Neural progenitor cell (in vitro differentiated cells): Measurements from ENCODE around the gene MIGA1. TPM values are rescaled to one million over a fixed set of nuclear protein-coding genes. Genes with fewer than 3 reads are reported as not detected.

Experiments used
- DNase-seq: peaks from one replicate; pipeline ENCODE4 v3.0.0-alpha.2; 2016; ENCODE audit warnings: low spot score
- H2AFZ ChIP-seq: fragments of 200-600 bp; sonication (generic); replicated peaks from 2 replicates; pipeline ENCODE4 v1.6.1; 2016; ENCODE audit warnings: antibody characterized with exemption
- H3F3A ChIP-seq: fragments of 200-600 bp; sonication (generic); 2 replicates; pipeline ENCODE4 v1.6.1; 2016; ENCODE audit warnings: antibody characterized with exemption, low read depth
- H3K27ac ChIP-seq: fragments of 200-600 bp; sonication (generic); 2 replicates; pipeline ENCODE4 v1.5.1; 2016; ENCODE audit warnings: mild to moderate bottlenecking
- H3K27me3 ChIP-seq: fragments of 200-600 bp; sonication (generic); 2 replicates; pipeline ENCODE4 v1.6.1; 2016; ENCODE audit warnings: mild to moderate bottlenecking, moderate library complexity
- H3K36me3 ChIP-seq: fragments of 200-600 bp; sonication (generic); 2 replicates; pipeline ENCODE4 v1.5.1; 2016
- H3K4me1 ChIP-seq: fragments of 200-600 bp; sonication (generic); 2 replicates; pipeline ENCODE4 v1.6.1; 2016; ENCODE audit warnings: mixed run types
- H3K4me2 ChIP-seq: fragments of 200-600 bp; sonication (generic); 2 replicates; pipeline ENCODE4 v1.6.1; 2016
- H3K4me3 ChIP-seq: fragments of 200-600 bp; sonication (generic); 2 replicates; pipeline ENCODE4 v1.5.1; 2016
- H3K79me2 ChIP-seq: fragments of 200-600 bp; sonication (generic); 2 replicates; pipeline ENCODE4 v1.6.1; 2016; ENCODE audit warnings: low read depth
- H3K9ac ChIP-seq: fragments of 200-600 bp; sonication (generic); 2 replicates; pipeline ENCODE4 v1.6.1; 2016
- H3K9me3 ChIP-seq: fragments of 200-600 bp; sonication (generic); 2 replicates; pipeline ENCODE4 v1.5.1; 2016; ENCODE audit warnings: low read depth
- H4K20me1 ChIP-seq: fragments of 200-600 bp; sonication (generic); 2 replicates; pipeline ENCODE4 v1.6.1; 2016; ENCODE audit warnings: low read depth
- H3K27ac Mint-ChIP-seq: 3 replicates; pipeline ENCODE4 v1.8.0; 2021; ENCODE audit warnings: mixed read lengths
- H3K27me3 Mint-ChIP-seq: 2 replicates; pipeline ENCODE4 v1.8.0; 2022; ENCODE audit warnings: low read depth, mild to moderate bottlenecking, inconsistent platforms, moderate library complexity, mixed read lengths; ENCODE audit not compliant: insufficient read depth
- H3K36me3 Mint-ChIP-seq: 3 replicates; pipeline ENCODE4 v1.8.0; 2021; ENCODE audit warnings: mixed read lengths
- H3K4me1 Mint-ChIP-seq: 3 replicates; pipeline ENCODE4 v1.8.0; 2021; ENCODE audit warnings: mixed read lengths
- H3K4me3 Mint-ChIP-seq: 3 replicates; pipeline ENCODE4 v1.8.0; 2021; ENCODE audit warnings: mild to moderate bottlenecking, moderate library complexity, mixed read lengths
- H3K9me3 Mint-ChIP-seq: 3 replicates; pipeline ENCODE4 v1.8.0; 2020; ENCODE audit warnings: mixed read lengths
- CTCF ChIP-seq: fragments of 200-600 bp; sonication (generic); IDR thresholded peaks from 2 replicates; pipeline ENCODE4 v1.5.1; 2017; ENCODE audit warnings: antibody characterized with exemption, mild to moderate bottlenecking
- EZH2 ChIP-seq: fragments of 200-600 bp; sonication (generic); IDR thresholded peaks from 2 replicates; pipeline ENCODE4 v1.6.1; 2017; ENCODE audit warnings: antibody characterized with exemption, mild to moderate bottlenecking, moderate library complexity
- EZH2phosphoT487 ChIP-seq: fragments of 200-600 bp; sonication (generic); IDR thresholded peaks from 2 replicates; pipeline ENCODE4 v1.6.1; 2017; ENCODE audit warnings: antibody characterized with exemption
- total RNA-seq: library from RNA; depleted of rRNA; stranded (reverse); fragments of >200 nt; gene quantifications from 2 replicates; pipeline ENCODE4 v1.2.3, GENCODE V29; 2015; ENCODE audit warnings: low replicate concordance

Gene MIGA1
- total RNA-seq, 1 donor from 2014 or later, result 12.6 TPM

GRCh38 chr1:77866296-77866695 is 86.8 kb downstream of the MIGA1 start:
- no peaks in the 10 kb centered on the region for H3K27me3 Mint-ChIP-seq

GRCh38 chr1:77872645-77873044 is 93.2 kb downstream of the MIGA1 start:
- no peak overlapping the region for H3K4me3 Mint-ChIP-seq
- Histone ChIP-seq H3F3A (peaks cover 5% of the 10 kb centered on the region), H3K4me1 (peaks cover 5% of the 10 kb centered on the region), H3K9me3 (no peaks in the 10 kb centered on the region), H3K4me2 (no peak overlapping the region), H3K27me3 (no peaks in the 10 kb centered on the region), H2AFZ (no peak overlapping the region), H3K36me3 (no peaks in the 10 kb centered on the region), H4K20me1 (no peaks in the 10 kb centered on the region), H3K9ac (no peak overlapping the region), H3K4me3 (no peak overlapping the region), H3K27ac (no peak overlapping the region), H3K79me2 (no peaks in the 10 kb centered on the region)
- no peak for TF ChIP-seq EZH2
- TF ChIP-seq CTCF, result no peak
- TF ChIP-seq EZH2phosphoT487, result no peak
- H3K27ac Mint-ChIP-seq, result no peak overlapping the region
- peaks cover 6% of the 10 kb centered on the region for H3K36me3 Mint-ChIP-seq
- H3K4me1 Mint-ChIP-seq, result no peaks in the 10 kb centered on the region
- DNase-seq, result no peak
- no peaks in the 10 kb centered on the region for H3K27me3 Mint-ChIP-seq
- no peaks in the 10 kb centered on the region for H3K9me3 Mint-ChIP-seq

More at GRCh38 chr1:77866296-77866695, 86.8 kb downstream of the MIGA1 start:
- Histone ChIP-seq H3K27ac (no peak overlapping the region), H3F3A (peaks cover 5% of the 10 kb centered on the region), H3K36me3 (no peaks in the 10 kb centered on the region), H3K27me3 (no peaks in the 10 kb centered on the region), H2AFZ (no peak overlapping the region), H3K9ac (no peak overlapping the region), H3K4me2 (no peak overlapping the region), H3K4me3 (no peak overlapping the region), H4K20me1 (no peaks in the 10 kb centered on the region), H3K9me3 (no peaks in the 10 kb centered on the region), H3K4me1 (peaks cover 5% of the 10 kb centered on the region), H3K79me2 (no peaks in the 10 kb centered on the region)
- no peak for TF ChIP-seq EZH2
- no peak for TF ChIP-seq CTCF
- TF ChIP-seq EZH2phosphoT487, result no peak
- no peak for DNase-seq
- Mint-ChIP-seq H3K27ac (no peak overlapping the region), H3K9me3 (no peaks in the 10 kb centered on the region), H3K4me3 (no peak overlapping the region), H3K4me1 (no peaks in the 10 kb centered on the region), H3K36me3 (peaks cover 11% of the 10 kb centered on the region)

GRCh38 chr1:77873461-77873860 is 94.0 kb downstream of the MIGA1 start:
- no peak overlapping the region for H3K4me3 Mint-ChIP-seq
- no peaks in the 10 kb centered on the region for H3K27me3 Mint-ChIP-seq
- no peak for TF ChIP-seq EZH2
- no peak for TF ChIP-seq EZH2phosphoT487
- no peak for TF ChIP-seq CTCF
- H3K9me3 Mint-ChIP-seq, result no peaks in the 10 kb centered on the region
- Histone ChIP-seq H3K27ac (no peak overlapping the region), H3K9me3 (no peaks in the 10 kb centered on the region), H3K9ac (no peak overlapping the region), H3K36me3 (no peaks in the 10 kb centered on the region), H3K4me3 (no peak overlapping the region), H3K27me3 (no peaks in the 10 kb centered on the region), H3K4me2 (no peak overlapping the region), H3K4me1 (peaks cover 3% of the 10 kb centered on the region), H3F3A (peaks cover 3% of the 10 kb centered on the region), H4K20me1 (no peaks in the 10 kb centered on the region), H3K79me2 (no peaks in the 10 kb centered on the region), H2AFZ (no peak overlapping the region)
- H3K36me3 Mint-ChIP-seq, result peaks cover 5% of the 10 kb centered on the region
- DNase-seq, result no peak
- H3K4me1 Mint-ChIP-seq, result no peaks in the 10 kb centered on the region
- no peak overlapping the region for H3K27ac Mint-ChIP-seq
